ENCODE data around the gene RASA3. TPM values are rescaled to one million over a fixed set of nuclear protein-coding genes. Genes with fewer than 3 reads are reported as not detected.

The RASA3 gene
- total RNA-seq, 1 experiment from 2014 or later = 9.1 TPM

DNA sequence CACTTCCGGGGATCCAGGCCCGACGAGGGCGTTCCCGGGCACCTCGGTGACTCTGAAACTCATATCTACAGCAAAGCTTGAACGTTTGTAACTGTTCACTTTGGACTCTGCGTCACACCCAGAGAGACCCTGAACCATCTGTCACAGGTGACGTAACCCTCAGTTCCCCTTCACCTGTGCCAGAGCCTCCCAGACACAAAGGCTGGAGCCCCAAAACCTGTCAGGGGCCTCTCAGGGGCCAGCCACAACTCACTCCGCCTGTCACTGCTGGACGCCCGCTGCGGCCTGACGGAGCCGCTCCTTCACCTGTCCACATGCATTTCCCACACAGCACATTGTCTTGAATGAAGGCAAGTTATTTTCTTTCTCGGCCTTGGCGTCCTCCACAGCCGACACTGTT is 8.0 kb downstream of the RASA3 start:
- Mint-ChIP-seq H3K27ac (ENCODE audit: low read depth, unreplicated experiment) (peak overlapping the region; percentile 24), H3K4me3 (ENCODE audit: unreplicated experiment) (no peak overlapping the region), H3K9me3 (ENCODE audit: unreplicated experiment) (no peaks in the 10 kb centered on the region), H3K27me3 (ENCODE audit: insufficient read depth, unreplicated experiment) (no peaks in the 10 kb centered on the region), H3K4me1 (ENCODE audit: insufficient read depth, unreplicated experiment) (peaks cover 21% of the 10 kb centered on the region), H3K36me3 (ENCODE audit: insufficient read depth, unreplicated experiment) (peaks cover 10% of the 10 kb centered on the region)
- ChIA-PET POLR2A (no interaction called here), CTCF (interaction anchor here (0.5 kb wide), 1 partner anchor 10 kb away, joined by 3 read pairs; no protein-coding TSS in a partner anchor)
- intact Hi-C loops (cut with micrococcal nuclease) = no loop called here
- DNase-seq (ENCODE audit: unreplicated experiment) = no peak
- BruUV-seq (replicated peaks) = no TSS peak
- TF ChIP-seq, protein P1, sequence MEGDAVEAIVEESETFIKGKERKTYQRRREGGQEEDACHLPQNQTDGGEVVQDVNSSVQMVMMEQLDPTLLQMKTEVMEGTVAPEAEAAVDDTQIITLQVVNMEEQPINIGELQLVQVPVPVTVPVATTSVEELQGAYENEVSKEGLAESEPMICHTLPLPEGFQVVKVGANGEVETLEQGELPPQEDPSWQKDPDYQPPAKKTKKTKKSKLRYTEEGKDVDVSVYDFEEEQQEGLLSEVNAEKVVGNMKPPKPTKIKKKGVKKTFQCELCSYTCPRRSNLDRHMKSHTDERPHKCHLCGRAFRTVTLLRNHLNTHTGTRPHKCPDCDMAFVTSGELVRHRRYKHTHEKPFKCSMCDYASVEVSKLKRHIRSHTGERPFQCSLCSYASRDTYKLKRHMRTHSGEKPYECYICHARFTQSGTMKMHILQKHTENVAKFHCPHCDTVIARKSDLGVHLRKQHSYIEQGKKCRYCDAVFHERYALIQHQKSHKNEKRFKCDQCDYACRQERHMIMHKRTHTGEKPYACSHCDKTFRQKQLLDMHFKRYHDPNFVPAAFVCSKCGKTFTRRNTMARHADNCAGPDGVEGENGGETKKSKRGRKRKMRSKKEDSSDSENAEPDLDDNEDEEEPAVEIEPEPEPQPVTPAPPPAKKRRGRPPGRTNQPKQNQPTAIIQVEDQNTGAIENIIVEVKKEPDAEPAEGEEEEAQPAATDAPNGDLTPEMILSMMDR (IDR thresholded peaks at IDR 0.05; ENCODE audit: unreplicated experiment) = no peak

DNA sequence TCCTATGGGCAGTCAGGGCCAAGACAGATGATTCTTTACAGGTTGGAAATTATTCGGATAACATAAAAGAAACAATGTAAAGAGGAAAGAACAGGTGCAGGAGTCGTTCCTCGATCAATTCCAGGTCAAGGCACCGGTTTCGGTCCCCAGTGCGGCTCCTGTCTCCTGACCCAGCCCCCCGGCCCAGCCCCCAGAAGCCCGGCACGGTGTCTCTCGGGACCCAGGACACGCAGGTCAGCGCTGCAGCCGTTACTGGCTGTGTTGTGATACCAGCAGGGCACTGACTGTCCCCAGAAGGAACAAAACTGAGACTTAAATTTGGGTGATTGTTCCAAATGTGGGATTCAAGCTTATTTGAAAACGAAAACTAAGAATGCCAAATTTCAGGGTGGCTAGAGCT is 8.5 kb downstream of the RASA3 start:
- H3K27me3 Mint-ChIP-seq (ENCODE audit: insufficient read depth, unreplicated experiment) = no peaks in the 10 kb centered on the region
- no peak for DNase-seq (ENCODE audit: unreplicated experiment)
- CTCF ChIA-PET = interaction anchor here (0.5 kb wide), 1 partner anchor 11 kb away, joined by 3 read pairs; no protein-coding TSS in a partner anchor
- POLR2A ChIA-PET = no interaction called here
- BruUV-seq (replicated peaks) = no TSS peak
- no peak overlapping the region for H3K27ac Mint-ChIP-seq (ENCODE audit: low read depth, unreplicated experiment)
- no peak overlapping the region for H3K4me3 Mint-ChIP-seq (ENCODE audit: unreplicated experiment)
- TF ChIP-seq, protein P1 (IDR thresholded peaks at IDR 0.05; ENCODE audit: unreplicated experiment) = no peak
- H3K36me3 Mint-ChIP-seq (ENCODE audit: insufficient read depth, unreplicated experiment) = peaks cover 10% of the 10 kb centered on the region
- H3K9me3 Mint-ChIP-seq (ENCODE audit: unreplicated experiment) = no peaks in the 10 kb centered on the region
- peaks cover 21% of the 10 kb centered on the region for H3K4me1 Mint-ChIP-seq (ENCODE audit: insufficient read depth, unreplicated experiment)
- intact Hi-C loops (cut with micrococcal nuclease) = no loop called here

DNA sequence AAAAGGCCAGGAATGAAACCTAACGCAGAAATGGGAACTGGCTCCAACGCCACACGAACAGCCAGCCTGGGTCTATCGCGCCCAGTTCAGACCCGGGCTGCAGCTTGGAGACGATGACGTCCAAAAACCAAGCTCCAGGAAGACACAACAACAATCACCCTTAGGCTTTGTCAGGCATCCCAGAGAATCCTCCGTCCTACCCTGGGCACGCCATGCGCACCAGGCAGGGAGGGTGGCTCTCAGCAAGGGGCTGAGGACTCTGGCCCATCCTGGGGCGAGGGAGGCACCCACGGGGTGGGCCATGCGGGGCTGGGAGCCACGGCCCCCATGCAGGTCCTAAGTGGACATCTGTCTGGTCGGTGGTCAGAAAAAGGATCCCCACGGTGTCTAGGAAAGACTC is 9.0 kb downstream of the RASA3 start:
- Mint-ChIP-seq H3K4me3 (ENCODE audit: unreplicated experiment) (no peak overlapping the region), H3K9me3 (ENCODE audit: unreplicated experiment) (no peaks in the 10 kb centered on the region), H3K4me1 (ENCODE audit: insufficient read depth, unreplicated experiment) (peaks cover 24% of the 10 kb centered on the region), H3K27me3 (ENCODE audit: insufficient read depth, unreplicated experiment) (no peaks in the 10 kb centered on the region), H3K36me3 (ENCODE audit: insufficient read depth, unreplicated experiment) (peaks cover 7% of the 10 kb centered on the region), H3K27ac (ENCODE audit: low read depth, unreplicated experiment) (no peak overlapping the region)
- POLR2A ChIA-PET = no interaction called here
- BruUV-seq (replicated peaks) = no TSS peak
- CTCF ChIA-PET = interaction anchor here (0.6 kb wide), 1 partner anchor 63 kb away, joined by 3 read pairs; no protein-coding TSS in a partner anchor
- DNase-seq (ENCODE audit: unreplicated experiment) = no peak
- intact Hi-C loops (cut with micrococcal nuclease) = no loop called here
- TF ChIP-seq, protein P1 (IDR thresholded peaks at IDR 0.05; ENCODE audit: unreplicated experiment) = no peak

DNA sequence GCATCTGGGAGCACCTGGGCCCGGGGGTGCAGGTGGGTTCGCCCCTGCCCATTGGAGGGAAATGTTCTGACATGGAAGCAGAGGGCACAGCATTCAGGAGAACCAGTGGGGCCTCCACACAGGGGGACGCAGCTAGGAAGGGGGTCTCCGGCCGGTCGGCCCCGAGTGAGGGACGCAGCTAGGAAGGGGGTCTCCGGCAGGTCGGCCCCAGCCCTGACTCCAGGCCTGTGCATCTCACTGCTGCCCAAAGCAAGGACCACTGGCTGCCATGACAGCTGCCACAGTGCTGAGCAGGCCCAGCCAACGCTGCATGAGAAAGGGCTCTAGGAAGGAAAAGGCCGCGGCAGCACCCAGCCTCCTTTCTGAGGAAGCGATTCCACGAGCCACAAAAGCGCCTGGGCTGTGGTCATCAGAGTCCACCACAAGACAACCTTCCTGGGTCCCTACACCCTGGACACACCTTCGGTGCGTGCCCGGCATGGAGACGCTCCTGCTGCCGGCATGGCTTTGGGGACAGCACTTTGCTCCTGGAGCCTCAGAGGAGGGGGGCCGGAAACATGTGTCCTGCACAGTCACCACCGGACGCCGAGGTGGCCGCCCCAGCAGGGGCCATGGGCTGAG is 9.7 kb downstream of the RASA3 start:
- TF ChIP-seq, protein P1 (IDR thresholded peaks at IDR 0.05; ENCODE audit: unreplicated experiment) = no peak
- intact Hi-C loops (cut with micrococcal nuclease) = no loop called here
- no peak overlapping the region for H3K27ac Mint-ChIP-seq (ENCODE audit: low read depth, unreplicated experiment)
- H3K9me3 Mint-ChIP-seq (ENCODE audit: unreplicated experiment) = no peaks in the 10 kb centered on the region
- H3K36me3 Mint-ChIP-seq (ENCODE audit: insufficient read depth, unreplicated experiment) = peaks cover 4% of the 10 kb centered on the region
- H3K4me3 Mint-ChIP-seq (ENCODE audit: unreplicated experiment) = no peak overlapping the region
- no TSS peak for BruUV-seq (replicated peaks)
- no peaks in the 10 kb centered on the region for H3K27me3 Mint-ChIP-seq (ENCODE audit: insufficient read depth, unreplicated experiment)
- ChIA-PET CTCF (interaction anchor here (0.6 kb wide), 1 partner anchor 62 kb away, joined by 3 read pairs; no protein-coding TSS in a partner anchor), POLR2A (no interaction called here)
- no peak for DNase-seq (ENCODE audit: unreplicated experiment)
- H3K4me1 Mint-ChIP-seq (ENCODE audit: insufficient read depth, unreplicated experiment) = peaks cover 25% of the 10 kb centered on the region

Measured in MCF 10A (cell line).